CD14-positive monocyte (primary cell): ENCODE measurements around the gene ACTL10. TPM values are rescaled to one million over a fixed set of nuclear protein-coding genes. Genes with fewer than 3 reads are reported as not detected.

Source experiments
- DNase-seq, 3 donors: peaks; one replicate each; pipeline ENCODE4 v3.0.0-alpha.2; 2011 to 2022
- H2AFZ ChIP-seq: 2 replicates; pipeline ENCODE4 v1.6.0; 2012; ENCODE audit warnings: mild to moderate bottlenecking, low read depth, low read length, inconsistent platforms; ENCODE audit not compliant: insufficient read depth, poor library complexity, severe bottlenecking
- H3K27ac ChIP-seq, 2 donors: 1 replicate in 1 of 2; 2 replicates in 1 of 2; pipeline ENCODE4 v1.5.1; 2012 to 2013; ENCODE audit warnings: low read length in 2 of 2, control low read depth in 1 of 2, inconsistent platforms in 1 of 2, low read depth in 1 of 2, mild to moderate bottlenecking in 1 of 2
- H3K27me3 ChIP-seq, 2 donors: one replicate each; pipeline versions ENCODE4 v1.6.0 to v1.6.1; 2011 to 2013; ENCODE audit warnings: low read length in 2 of 2; ENCODE audit not compliant: control insufficient read depth in 2 of 2, insufficient read depth in 2 of 2
- H3K36me3 ChIP-seq, 2 donors: replicated peaks in 1 of 2; 1 replicate in 1 of 2; 2 replicates in 1 of 2; pipeline versions ENCODE4 v1.5.1 to v1.6.1; 2012 to 2013; ENCODE audit warnings: low read length in 2 of 2, control low read depth in 1 of 2, inconsistent platforms in 1 of 2, mild to moderate bottlenecking in 1 of 2; ENCODE audit not compliant: insufficient read depth in 2 of 2, control insufficient read depth in 1 of 2
- H3K4me1 ChIP-seq, 2 donors: 1 replicate in 1 of 2; 2 replicates in 1 of 2; pipeline versions ENCODE4 v1.5.1 to v1.6.1; 2012 to 2013; ENCODE audit warnings: low read length in 2 of 2, control low read depth in 1 of 2, inconsistent platforms in 1 of 2, mild to moderate bottlenecking in 1 of 2, moderate library complexity in 1 of 2; ENCODE audit not compliant: insufficient read depth in 2 of 2, control insufficient read depth in 1 of 2
- H3K4me2 ChIP-seq: replicated peaks from 2 replicates; pipeline ENCODE3; 2012; ENCODE audit warnings: low read length, moderate library complexity, mild to moderate bottlenecking; ENCODE audit not compliant: poor library complexity, severe bottlenecking; ENCODE audit errors: extremely low read depth
- H3K4me3 ChIP-seq, 3 experiments: fragments of 200-600 bp in 1 of 3; sonication (generic) in 1 of 3; replicated peaks in 1 of 3; 1 replicate in 2 of 3; 2 replicates in 1 of 3; pipeline ENCODE4 v1.5.1; 2011 to 2013; ENCODE audit warnings: low read length in 3 of 3, mild to moderate bottlenecking in 3 of 3, control low read depth in 2 of 3, low read depth in 2 of 3, inconsistent platforms in 1 of 3, moderate library complexity in 1 of 3
- H3K79me2 ChIP-seq: 2 replicates; pipeline ENCODE4 v1.6.0; 2012; ENCODE audit warnings: mild to moderate bottlenecking, control low read depth, inconsistent platforms, low read length, moderate library complexity; ENCODE audit not compliant: insufficient read depth
- H3K9ac ChIP-seq: 2 replicates; pipeline ENCODE4 v1.6.0; 2017; ENCODE audit warnings: low read length, mild to moderate bottlenecking; ENCODE audit not compliant: insufficient read depth, poor library complexity, severe bottlenecking
- H3K9me3 ChIP-seq, 2 donors: replicated peaks in 1 of 2; 1 replicate in 1 of 2; 2 replicates in 1 of 2; pipeline versions ENCODE4 v1.5.1 to v1.6.1; 2012 to 2013; ENCODE audit warnings: low read length in 2 of 2, control low read depth in 1 of 2; ENCODE audit not compliant: control insufficient read depth in 1 of 2, insufficient read depth in 1 of 2
- H4K20me1 ChIP-seq: 2 replicates; pipeline ENCODE4 v1.6.0; 2012; ENCODE audit warnings: mild to moderate bottlenecking, low read length, control low read depth, moderate library complexity; ENCODE audit not compliant: insufficient read depth
- H3K27ac Mint-ChIP-seq, 7 donors: one replicate each; pipeline ENCODE4 v1.8.0; 2020; ENCODE audit warnings: mild to moderate bottlenecking in 7 of 7, mixed read lengths in 7 of 7, moderate library complexity in 6 of 7, inconsistent platforms in 2 of 7
- H3K27me3 Mint-ChIP-seq, 3 donors: one replicate each; pipeline ENCODE4 v1.8.0; 2021 to 2022; ENCODE audit warnings: low read depth in 3 of 3, mild to moderate bottlenecking in 3 of 3, mixed read lengths in 3 of 3, moderate library complexity in 3 of 3, inconsistent platforms in 1 of 3
- H3K36me3 Mint-ChIP-seq, 2 donors: one replicate each; pipeline ENCODE4 v1.8.0; 2020; ENCODE audit warnings: mixed read lengths in 2 of 2, inconsistent platforms in 1 of 2, mild to moderate bottlenecking in 1 of 2
- H3K4me1 Mint-ChIP-seq: one replicate; pipeline ENCODE4 v1.8.0; 2020; ENCODE audit warnings: mild to moderate bottlenecking, mixed read lengths
- H3K4me3 Mint-ChIP-seq, 2 donors: one replicate each; pipeline ENCODE4 v1.8.0; 2020; ENCODE audit warnings: mild to moderate bottlenecking in 2 of 2, mixed read lengths in 2 of 2, moderate library complexity in 1 of 2
- H3K9me3 Mint-ChIP-seq, 7 donors: one replicate each; pipeline ENCODE4 v1.8.0; 2020 to 2022; ENCODE audit warnings: mixed read lengths in 7 of 7, mild to moderate bottlenecking in 6 of 7, moderate library complexity in 6 of 7, inconsistent platforms in 2 of 7
- WGBS: methylation state at CpG from one replicate; pipeline ENCODE4 v1.1.5; 2013; ENCODE audit warnings: missing lambda C conversion rate; ENCODE audit not compliant: insufficient coverage; 5-methylcytosine and 5-hydroxymethylcytosine counted together
- intact Hi-C, 2 donors: fragments of 100-400 bp; cut with micrococcal nuclease; formaldehyde crosslinking; loops; one replicate each; pipeline versions ENCODE4 v1.15.0 to v1.15.1; 2023
- polyA plus RNA-seq, 3 donors: library from polyadenylated mRNA; depleted of rRNA in 1 of 3; unstranded in 2 of 3; stranded (reverse) in 1 of 3; fragments of 300-500 nt in 2 of 3; fragments of >200 nt in 1 of 3; fragmentation: Illumina TruSeq in 2 of 3; gene quantifications; 1 replicate in 2 of 3; 2 replicates in 1 of 3; pipeline ENCODE4 v1.2.3, GENCODE V29; 2012 to 2021
- TF ChIP-seq, protein P1 (sequence below): fragments of 200-600 bp; IDR thresholded peaks from one replicate; pipeline ENCODE4 v1.8.0; 2022; ENCODE audit warnings: antibody characterized with exemption, mild to moderate bottlenecking

Gene ACTL10
- polyA plus RNA-seq, 3 donors, result 0.31 to 1.2 (median 1.1) TPM

DNA sequence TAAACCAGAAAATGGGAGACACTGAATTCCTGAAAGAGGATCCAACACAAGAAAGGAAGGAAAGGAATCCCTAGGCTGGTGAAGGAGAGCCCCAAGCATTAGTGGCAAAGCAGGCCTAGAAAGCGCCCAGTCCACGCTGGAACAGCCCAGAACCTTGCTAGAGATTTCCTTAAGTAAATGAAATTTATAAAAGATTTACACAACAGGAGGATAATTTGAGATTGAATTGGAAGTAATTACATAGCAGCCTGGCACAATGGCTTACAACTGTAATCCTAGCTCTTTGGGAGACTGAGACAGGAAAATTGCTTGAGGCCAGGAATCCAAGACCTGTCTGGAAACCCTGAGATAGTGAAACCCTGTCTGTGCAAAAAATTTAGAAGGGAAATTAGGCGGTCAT, 31.4 kb upstream of the ACTL10 start:
- WGBS, result 100% methylated on average over 1 of the region's 3 CpGs
- no peaks in the 10 kb centered on the region for H3K79me2 ChIP-seq
- H2AFZ ChIP-seq, result no peak overlapping the region
- H3K4me2 ChIP-seq, result no peak overlapping the region
- Mint-ChIP-seq H3K27ac (no peak overlapping the region), H3K27me3 (peaks cover 0 to 6% (median 0%) of the 10 kb centered on the region in 3 donors), H3K36me3 (peaks cover 56 to 70% of the 10 kb centered on the region in 2 donors), H3K4me3 (no peak overlapping the region), H3K9me3 (no peaks in the 10 kb centered on the region), H3K4me1 (no peaks in the 10 kb centered on the region)
- no peaks in the 10 kb centered on the region for H3K9me3 ChIP-seq
- H3K4me3 ChIP-seq, result no peak overlapping the region
- H3K27me3 ChIP-seq, result no peaks in the 10 kb centered on the region
- no peak overlapping the region for H3K27ac ChIP-seq
- H3K4me1 ChIP-seq, result no peaks in the 10 kb centered on the region
- peaks cover 41 to 72% of the 10 kb centered on the region in 2 donors for H3K36me3 ChIP-seq
- no peaks in the 10 kb centered on the region for H4K20me1 ChIP-seq
- H3K9ac ChIP-seq, result no peak overlapping the region
- DNase-seq, result no peak
- TF ChIP-seq, protein P1, sequence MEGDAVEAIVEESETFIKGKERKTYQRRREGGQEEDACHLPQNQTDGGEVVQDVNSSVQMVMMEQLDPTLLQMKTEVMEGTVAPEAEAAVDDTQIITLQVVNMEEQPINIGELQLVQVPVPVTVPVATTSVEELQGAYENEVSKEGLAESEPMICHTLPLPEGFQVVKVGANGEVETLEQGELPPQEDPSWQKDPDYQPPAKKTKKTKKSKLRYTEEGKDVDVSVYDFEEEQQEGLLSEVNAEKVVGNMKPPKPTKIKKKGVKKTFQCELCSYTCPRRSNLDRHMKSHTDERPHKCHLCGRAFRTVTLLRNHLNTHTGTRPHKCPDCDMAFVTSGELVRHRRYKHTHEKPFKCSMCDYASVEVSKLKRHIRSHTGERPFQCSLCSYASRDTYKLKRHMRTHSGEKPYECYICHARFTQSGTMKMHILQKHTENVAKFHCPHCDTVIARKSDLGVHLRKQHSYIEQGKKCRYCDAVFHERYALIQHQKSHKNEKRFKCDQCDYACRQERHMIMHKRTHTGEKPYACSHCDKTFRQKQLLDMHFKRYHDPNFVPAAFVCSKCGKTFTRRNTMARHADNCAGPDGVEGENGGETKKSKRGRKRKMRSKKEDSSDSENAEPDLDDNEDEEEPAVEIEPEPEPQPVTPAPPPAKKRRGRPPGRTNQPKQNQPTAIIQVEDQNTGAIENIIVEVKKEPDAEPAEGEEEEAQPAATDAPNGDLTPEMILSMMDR, result no peak
- intact Hi-C loops, result no loop called here

DNA sequence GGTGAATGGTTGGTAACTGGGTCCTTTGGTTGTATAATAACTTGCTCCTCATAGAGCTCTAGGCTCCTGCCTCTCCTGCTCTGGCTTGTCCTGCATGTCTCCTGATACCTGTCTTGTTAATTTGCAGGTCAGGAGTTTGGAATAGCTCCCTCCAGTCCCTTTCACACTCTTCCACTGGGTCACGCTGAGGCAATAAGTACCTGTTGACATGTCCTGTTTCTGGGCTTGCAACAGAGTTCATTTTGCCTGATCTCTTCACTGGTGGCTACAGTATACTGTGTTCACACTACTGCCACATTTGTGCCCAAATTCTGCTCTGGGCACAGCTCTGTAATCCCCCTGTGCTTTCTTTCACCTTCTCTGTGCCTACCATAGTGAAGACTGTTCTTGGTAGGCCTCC, 30.0 kb upstream of the ACTL10 start:
- intact Hi-C loops, result no loop called here
- TF ChIP-seq, protein P1, result no peak
- Histone ChIP-seq H3K27me3 (no peaks in the 10 kb centered on the region), H3K4me3 (no peak overlapping the region), H2AFZ (no peak overlapping the region), H3K27ac (no peak overlapping the region), H3K36me3 (peaks cover 37 to 72% of the 10 kb centered on the region in 2 donors), H3K4me2 (no peak overlapping the region), H3K79me2 (no peaks in the 10 kb centered on the region), H4K20me1 (no peaks in the 10 kb centered on the region), H3K9ac (no peak overlapping the region), H3K4me1 (no peaks in the 10 kb centered on the region), H3K9me3 (no peaks in the 10 kb centered on the region)
- H3K36me3 Mint-ChIP-seq, result peaks cover 53 to 74% of the 10 kb centered on the region in 2 donors
- H3K27ac Mint-ChIP-seq, result peak overlapping the region in 1 of 7 donors; percentile 80
- H3K9me3 Mint-ChIP-seq, result no peaks in the 10 kb centered on the region
- peaks cover 0 to 6% (median 0%) of the 10 kb centered on the region in 3 donors for H3K27me3 Mint-ChIP-seq
- 100% methylated on average over 1 of the region's 1 CpG for WGBS
- no peak overlapping the region for H3K4me3 Mint-ChIP-seq
- DNase-seq, result no peak
- H3K4me1 Mint-ChIP-seq, result no peaks in the 10 kb centered on the region
